Adrenal gland (tissue), 5 donors: ENCODE measurements around the gene RBP7.

Source experiments
- POLR2A ChIP-seq, 2 donors: fragments of 450-650 bp; IDR thresholded peaks; one replicate each; pipeline ENCODE4 v1.6.1; 2017; ENCODE audit warnings: antibody characterized with exemption in 2 of 2, mild to moderate bottlenecking in 2 of 2, moderate library complexity in 1 of 2
- TF ChIP-seq, protein P1 (sequence below), 6 experiments: fragments of 450-650 bp in 4 of 6; fragments of 200-600 bp in 2 of 6; sonication (generic) in 1 of 6; IDR thresholded peaks; 1 replicate in 5 of 6; 2 replicates in 1 of 6; pipeline versions ENCODE4 v1.5.1 to v1.8.0; 2016 to 2021; ENCODE audit warnings: antibody characterized with exemption in 6 of 6, mild to moderate bottlenecking in 2 of 6, moderate library complexity in 1 of 6
- donor health status: DM: no; HTN: no; CAD: no.

- no peak for TF ChIP-seq POLR2A (IDR thresholded peaks at IDR 0.05)
- TF ChIP-seq, protein P1, sequence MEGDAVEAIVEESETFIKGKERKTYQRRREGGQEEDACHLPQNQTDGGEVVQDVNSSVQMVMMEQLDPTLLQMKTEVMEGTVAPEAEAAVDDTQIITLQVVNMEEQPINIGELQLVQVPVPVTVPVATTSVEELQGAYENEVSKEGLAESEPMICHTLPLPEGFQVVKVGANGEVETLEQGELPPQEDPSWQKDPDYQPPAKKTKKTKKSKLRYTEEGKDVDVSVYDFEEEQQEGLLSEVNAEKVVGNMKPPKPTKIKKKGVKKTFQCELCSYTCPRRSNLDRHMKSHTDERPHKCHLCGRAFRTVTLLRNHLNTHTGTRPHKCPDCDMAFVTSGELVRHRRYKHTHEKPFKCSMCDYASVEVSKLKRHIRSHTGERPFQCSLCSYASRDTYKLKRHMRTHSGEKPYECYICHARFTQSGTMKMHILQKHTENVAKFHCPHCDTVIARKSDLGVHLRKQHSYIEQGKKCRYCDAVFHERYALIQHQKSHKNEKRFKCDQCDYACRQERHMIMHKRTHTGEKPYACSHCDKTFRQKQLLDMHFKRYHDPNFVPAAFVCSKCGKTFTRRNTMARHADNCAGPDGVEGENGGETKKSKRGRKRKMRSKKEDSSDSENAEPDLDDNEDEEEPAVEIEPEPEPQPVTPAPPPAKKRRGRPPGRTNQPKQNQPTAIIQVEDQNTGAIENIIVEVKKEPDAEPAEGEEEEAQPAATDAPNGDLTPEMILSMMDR (IDR thresholded peaks at IDR 0.05), result no peak
Observed at GRCh38 chr1:9992910-9993309, 4.1 kb upstream of the RBP7 start.
